H9 (cell line): ENCODE data around the gene TSC2. TPM values are rescaled to one million over a fixed set of nuclear protein-coding genes. Genes with fewer than 3 reads are reported as not detected.
"Not testable (repeated sequence)": the region's sequence is repeated elsewhere in the genome, so short reads cannot be mapped to it uniquely, and the experiment has no call there.

Experiments used
- DNase-seq: peaks from one replicate; pipeline ENCODE4 v3.0.0-alpha.2; 2017
- H2AFZ ChIP-seq: one replicate; pipeline ENCODE4 v1.6.1; 2013; ENCODE audit warnings: mild to moderate bottlenecking, low read length, control low read depth, moderate library complexity
- H2AK5ac ChIP-seq: 2 replicates; pipeline ENCODE4 v1.6.1; 2013; ENCODE audit warnings: low read length, control low read depth, mixed read lengths; ENCODE audit not compliant: insufficient read length
- H2BK120ac ChIP-seq: one replicate; pipeline ENCODE4 v1.6.1; 2013; ENCODE audit warnings: low read depth, mild to moderate bottlenecking, low read length, control low read depth, inconsistent platforms; ENCODE audit not compliant: poor library complexity, severe bottlenecking
- H2BK12ac ChIP-seq: 2 replicates; pipeline ENCODE4 v1.6.1; 2013; ENCODE audit warnings: low read length, control low read depth, mixed read lengths, low read depth; ENCODE audit not compliant: insufficient read length
- H2BK15ac ChIP-seq: 2 replicates; pipeline ENCODE4 v1.6.1; 2013; ENCODE audit warnings: low read depth, low read length, control low read depth
- H2BK20ac ChIP-seq: one replicate; pipeline ENCODE4 v1.6.1; 2013; ENCODE audit warnings: low read depth, mild to moderate bottlenecking, low read length, control low read depth, inconsistent platforms; ENCODE audit not compliant: poor library complexity, severe bottlenecking
- H2BK5ac ChIP-seq: 2 replicates; pipeline ENCODE4 v1.6.1; 2013; ENCODE audit warnings: low read length, control low read depth, mixed read lengths; ENCODE audit not compliant: insufficient read length
- H3K14ac ChIP-seq: 2 replicates; pipeline ENCODE4 v1.6.1; 2013; ENCODE audit warnings: low read length, control low read depth; ENCODE audit not compliant: insufficient read depth
- H3K18ac ChIP-seq: 2 replicates; pipeline ENCODE4 v1.6.1; 2013; ENCODE audit warnings: low read depth, mild to moderate bottlenecking, mixed read lengths, low read length, control low read depth; ENCODE audit not compliant: insufficient read length
- H3K23ac ChIP-seq: 2 replicates; pipeline ENCODE4 v1.6.1; 2013; ENCODE audit warnings: low read length, control low read depth, mixed read lengths, low read depth; ENCODE audit not compliant: insufficient read length
- H3K23me2 ChIP-seq: 2 replicates; pipeline ENCODE4 v1.6.1; 2013; ENCODE audit warnings: low read depth, mild to moderate bottlenecking, mixed read lengths, low read length, control low read depth; ENCODE audit not compliant: insufficient read length, poor library complexity, severe bottlenecking
- H3K27ac ChIP-seq: 2 replicates; pipeline ENCODE4 v1.5.1; 2013; ENCODE audit warnings: low read length, control low read depth, mixed read lengths, low read depth; ENCODE audit not compliant: insufficient read length
- H3K27me3 ChIP-seq: 2 replicates; pipeline ENCODE4 v1.6.1; 2013; ENCODE audit warnings: low read length, control low read depth, inconsistent platforms; ENCODE audit not compliant: insufficient read depth
- H3K4ac ChIP-seq: 2 replicates; pipeline ENCODE4 v1.6.1; 2013; ENCODE audit warnings: low read depth, mild to moderate bottlenecking, control low read depth, inconsistent platforms, low read length, moderate library complexity
- H3K4me1 ChIP-seq: 2 replicates; pipeline ENCODE4 v1.6.1; 2013; ENCODE audit warnings: low read length, control low read depth, inconsistent platforms; ENCODE audit not compliant: insufficient read depth
- H3K4me2 ChIP-seq: 2 replicates; pipeline ENCODE4 v1.6.1; 2013; ENCODE audit warnings: low read length, control low read depth, mixed read lengths; ENCODE audit not compliant: insufficient read length, insufficient read depth
- H3K56ac ChIP-seq: 2 replicates; pipeline ENCODE4 v1.6.1; 2013; ENCODE audit warnings: low read depth, mild to moderate bottlenecking, mixed read lengths, low read length, control low read depth; ENCODE audit not compliant: insufficient read length
- H3K79me1 ChIP-seq: 2 replicates; pipeline ENCODE4 v1.6.1; 2013; ENCODE audit warnings: low read depth, mild to moderate bottlenecking, moderate library complexity, low read length, control low read depth, inconsistent platforms; ENCODE audit not compliant: insufficient read depth, poor library complexity, severe bottlenecking
- H3K79me2 ChIP-seq: 2 replicates; pipeline ENCODE4 v1.6.1; 2013; ENCODE audit warnings: low read length, control low read depth, inconsistent platforms; ENCODE audit not compliant: insufficient read depth
- H3K9ac ChIP-seq: 2 replicates; pipeline ENCODE4 v1.6.1; 2013; ENCODE audit warnings: low read length, control low read depth, mixed read lengths; ENCODE audit not compliant: insufficient read length; ENCODE audit errors: extremely low read depth
- H3K9me3 ChIP-seq: one replicate; pipeline ENCODE4 v1.6.1; 2013; ENCODE audit warnings: low read depth, low read length, inconsistent platforms; ENCODE audit not compliant: control insufficient read depth
- H3T11ph ChIP-seq: one replicate; pipeline ENCODE4 v1.6.1; 2013; ENCODE audit warnings: mild to moderate bottlenecking, low read length, control low read depth, inconsistent platforms
- H4K20me1 ChIP-seq: one replicate; pipeline ENCODE4 v1.6.1; 2013; ENCODE audit not compliant: control insufficient read depth, insufficient read length, insufficient read depth
- H4K5ac ChIP-seq: 2 replicates; pipeline ENCODE4 v1.6.1; 2013; ENCODE audit warnings: low read depth, mild to moderate bottlenecking, mixed read lengths, low read length, control low read depth; ENCODE audit not compliant: insufficient read length
- H4K8ac ChIP-seq: replicated peaks from 2 replicates; pipeline ENCODE4 v1.6.1; 2013; ENCODE audit warnings: low read length, control low read depth, mixed read lengths, low read depth; ENCODE audit not compliant: insufficient read length
- H4K91ac ChIP-seq: 2 replicates; pipeline ENCODE4 v1.6.1; 2013; ENCODE audit warnings: low read depth, mild to moderate bottlenecking, moderate library complexity, mixed read lengths, low read length, control low read depth; ENCODE audit not compliant: insufficient read length
- H3K27ac Mint-ChIP-seq, 3 experiments: 2 replicates in 2 of 3; 3 replicates in 1 of 3; pipeline ENCODE4 v1.8.0; 2020 to 2021; ENCODE audit warnings: mixed read lengths in 3 of 3, mild to moderate bottlenecking in 1 of 3, moderate library complexity in 1 of 3
- H3K27me3 Mint-ChIP-seq: 2 replicates; pipeline ENCODE4 v1.8.0; 2021; ENCODE audit warnings: low read depth, mild to moderate bottlenecking, moderate library complexity, mixed read lengths
- H3K36me3 Mint-ChIP-seq, 3 experiments: 2 replicates in 2 of 3; 3 replicates in 1 of 3; pipeline ENCODE4 v1.8.0; 2020 to 2021; ENCODE audit warnings: low read depth in 3 of 3, mixed read lengths in 3 of 3; ENCODE audit not compliant: insufficient read depth in 1 of 3
- H3K4me1 Mint-ChIP-seq, 2 experiments: 2 replicates each; pipeline ENCODE4 v1.8.0; 2020; ENCODE audit warnings: mixed read lengths in 2 of 2
- H3K4me3 Mint-ChIP-seq, 2 experiments: 2 replicates in 1 of 2; 3 replicates in 1 of 2; pipeline ENCODE4 v1.8.0; 2020 to 2021; ENCODE audit warnings: mild to moderate bottlenecking in 2 of 2, mixed read lengths in 2 of 2, moderate library complexity in 1 of 2
- H3K9me3 Mint-ChIP-seq, 2 experiments: 2 replicates in 1 of 2; 3 replicates in 1 of 2; pipeline ENCODE4 v1.8.0; 2020; ENCODE audit warnings: mild to moderate bottlenecking in 2 of 2, mixed read lengths in 2 of 2, moderate library complexity in 1 of 2
- WGBS: extraction: QIAGEN DNeasy Blood & Tissue Kit; methylation state at CpG from one replicate; pipeline ENCODE4 v1.1.7; 2013; ENCODE audit warnings: missing lambda C conversion rate, low lambda C conversion rate, mixed read lengths; ENCODE audit not compliant: insufficient read length; ENCODE audit errors: extremely low coverage; 5-methylcytosine and 5-hydroxymethylcytosine counted together
- total RNA-seq: library from RNA; stranded (reverse); gene quantifications from 2 replicates; pipeline ENCODE4 v1.2.1, GENCODE V29; 2021
- TF ChIP-seq, protein P1 (sequence below): fragments of 200-600 bp; sonication (generic); conservative IDR thresholded peaks from 3 replicates; pipeline ENCODE4 v1.8.0; 2021; ENCODE audit warnings: antibody characterized with exemption, mild to moderate bottlenecking

Gene TSC2
- total RNA-seq, 1 experiment from 2014 or later: 122 TPM

DNA sequence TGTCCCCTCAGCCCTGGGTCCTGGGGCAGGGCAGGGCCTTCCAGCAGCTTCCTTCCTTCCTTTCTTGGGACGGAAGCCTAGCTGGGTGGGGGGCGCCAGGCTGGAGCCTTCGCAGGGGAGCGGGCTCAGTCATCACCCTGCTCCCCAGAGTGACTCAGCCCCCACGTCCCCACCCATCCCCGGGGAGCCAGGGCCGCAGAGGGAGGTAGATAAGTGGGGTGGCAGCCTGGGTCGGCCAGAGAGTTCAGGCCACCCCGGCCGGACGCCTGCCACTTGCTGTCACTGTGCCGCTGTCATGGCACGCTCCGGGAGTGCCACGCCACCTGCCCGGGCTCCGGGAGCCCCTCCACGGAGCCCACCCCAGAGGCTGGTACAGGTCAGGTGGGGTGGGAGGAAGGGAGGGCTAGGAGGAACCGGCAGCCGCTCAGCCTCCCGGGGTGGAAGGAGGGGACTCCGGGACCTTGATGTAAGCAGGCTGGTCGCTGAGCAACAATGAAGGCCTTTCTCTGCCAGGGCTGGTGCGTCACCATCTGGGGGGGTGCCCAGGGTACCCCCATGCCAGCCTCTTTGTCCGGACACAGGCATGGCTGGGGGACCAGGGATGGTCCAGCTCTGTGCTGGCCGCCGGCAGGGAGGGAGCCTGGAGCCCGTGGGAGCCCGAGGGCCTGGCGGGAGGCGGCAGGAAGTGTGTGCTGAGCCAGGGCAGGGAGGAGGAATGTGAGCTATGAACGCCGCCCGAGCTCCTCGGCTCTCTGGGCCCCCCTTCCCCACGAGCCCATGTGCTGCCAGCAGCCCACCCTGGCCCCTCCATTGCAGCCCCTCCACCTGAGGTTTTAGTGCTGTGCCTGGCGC is 14.5 kb upstream of the TSC2 start:
- Histone ChIP-seq H3K79me2 (no peaks in the 10 kb centered on the region), H4K91ac (no peak overlapping the region), H3K23me2 (no peaks in the 10 kb centered on the region), H3K4ac (no peak overlapping the region), H3K79me1 (no peaks in the 10 kb centered on the region), H3K27ac (no peak overlapping the region), H2BK15ac (no peak overlapping the region), H3K4me2 (no peak overlapping the region), H3K9ac (no peak overlapping the region), H2BK5ac (no peak overlapping the region), H3K18ac (no peak overlapping the region), H3K23ac (no peak overlapping the region), H4K8ac (no peak overlapping the region), H3K56ac (no peak overlapping the region), H2BK12ac (no peak overlapping the region), H2BK20ac (no peak overlapping the region), H2BK120ac (no peak overlapping the region), H3K27me3 (no peaks in the 10 kb centered on the region), H3K9me3 (no peaks in the 10 kb centered on the region), H2AK5ac (no peak overlapping the region), H3T11ph (no peak overlapping the region), H4K20me1 (no peaks in the 10 kb centered on the region), H4K5ac (no peak overlapping the region), H2AFZ (no peak overlapping the region), H3K14ac (no peak overlapping the region; the same call in 1 of the 2 replicates), H3K4me1 (no peaks in the 10 kb centered on the region)
- H3K27ac Mint-ChIP-seq: no peak overlapping the region; a peak in 1 of 7 replicates
- no CpG with 5 or more reads among the region's 37 CpGs for WGBS
- no peak overlapping the region for H3K4me3 Mint-ChIP-seq
- H3K27me3 Mint-ChIP-seq: peaks cover 2% of the 10 kb centered on the region; the same call in 1 of the 2 replicates
- no peak for DNase-seq
- H3K9me3 Mint-ChIP-seq: no peaks in the 10 kb centered on the region
- no peaks in the 10 kb centered on the region for H3K36me3 Mint-ChIP-seq
- peaks cover 3% of the 10 kb centered on the region in 2 experiments; a peak in 1 of 4 replicates for H3K4me1 Mint-ChIP-seq
- TF ChIP-seq, protein P1, sequence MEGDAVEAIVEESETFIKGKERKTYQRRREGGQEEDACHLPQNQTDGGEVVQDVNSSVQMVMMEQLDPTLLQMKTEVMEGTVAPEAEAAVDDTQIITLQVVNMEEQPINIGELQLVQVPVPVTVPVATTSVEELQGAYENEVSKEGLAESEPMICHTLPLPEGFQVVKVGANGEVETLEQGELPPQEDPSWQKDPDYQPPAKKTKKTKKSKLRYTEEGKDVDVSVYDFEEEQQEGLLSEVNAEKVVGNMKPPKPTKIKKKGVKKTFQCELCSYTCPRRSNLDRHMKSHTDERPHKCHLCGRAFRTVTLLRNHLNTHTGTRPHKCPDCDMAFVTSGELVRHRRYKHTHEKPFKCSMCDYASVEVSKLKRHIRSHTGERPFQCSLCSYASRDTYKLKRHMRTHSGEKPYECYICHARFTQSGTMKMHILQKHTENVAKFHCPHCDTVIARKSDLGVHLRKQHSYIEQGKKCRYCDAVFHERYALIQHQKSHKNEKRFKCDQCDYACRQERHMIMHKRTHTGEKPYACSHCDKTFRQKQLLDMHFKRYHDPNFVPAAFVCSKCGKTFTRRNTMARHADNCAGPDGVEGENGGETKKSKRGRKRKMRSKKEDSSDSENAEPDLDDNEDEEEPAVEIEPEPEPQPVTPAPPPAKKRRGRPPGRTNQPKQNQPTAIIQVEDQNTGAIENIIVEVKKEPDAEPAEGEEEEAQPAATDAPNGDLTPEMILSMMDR: no peak

DNA sequence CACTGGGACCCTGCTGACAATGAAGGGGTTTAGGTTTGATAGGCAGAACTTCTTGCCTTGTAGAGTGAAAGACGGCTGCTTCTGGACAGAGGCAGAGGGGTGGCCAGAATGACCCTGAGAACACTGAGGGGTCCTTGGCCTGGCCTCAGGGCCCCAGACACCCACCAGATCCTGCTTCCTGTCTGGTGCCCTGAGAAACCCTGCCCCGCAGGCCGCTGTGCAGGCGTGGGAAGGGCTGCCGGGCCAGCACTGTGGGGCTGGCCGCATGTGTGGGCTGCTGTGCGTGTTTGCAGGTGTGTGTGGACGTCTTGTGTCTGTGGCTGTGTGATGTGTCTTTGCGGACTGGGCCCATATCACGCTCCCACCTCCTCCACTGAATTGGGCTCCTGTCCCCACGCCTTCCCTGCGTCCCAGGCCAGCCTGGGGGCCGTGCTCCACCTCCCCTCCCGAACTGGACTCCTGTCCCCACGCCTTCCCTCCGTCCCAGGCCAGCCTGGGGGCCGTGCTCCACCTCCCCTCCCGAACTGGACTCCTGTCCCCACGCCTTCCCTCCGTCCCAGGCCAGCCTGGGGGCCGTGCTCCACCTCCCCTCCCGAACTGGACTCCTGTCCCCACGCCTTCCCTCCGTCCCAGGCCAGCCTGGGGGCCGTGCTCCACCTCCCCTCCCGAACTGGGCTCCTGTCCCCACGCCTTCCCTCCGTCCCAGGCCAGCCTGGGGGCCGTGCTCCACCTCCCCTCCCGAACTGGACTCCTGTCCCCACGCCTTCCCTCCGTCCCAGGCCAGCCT is 13.7 kb upstream of the TSC2 start:
- H2BK5ac ChIP-seq, H4K5ac ChIP-seq, H3K27me3 ChIP-seq, H4K20me1 ChIP-seq, H3K56ac ChIP-seq, H3T11ph ChIP-seq, H3K23me2 ChIP-seq, H4K8ac ChIP-seq, H3K9ac ChIP-seq, H3K4me2 ChIP-seq, H3K9me3 ChIP-seq, DNase-seq, H3K27ac ChIP-seq, H3K18ac ChIP-seq, H3K23ac ChIP-seq, H3K79me1 ChIP-seq, H3K9me3 Mint-ChIP-seq, H3K4ac ChIP-seq, H3K79me2 ChIP-seq, H2AK5ac ChIP-seq, H4K91ac ChIP-seq, H2BK15ac ChIP-seq, H2BK120ac ChIP-seq, H3K4me1 ChIP-seq, H3K4me3 Mint-ChIP-seq, H3K36me3 Mint-ChIP-seq, H2BK20ac ChIP-seq, H2BK12ac ChIP-seq, H2AFZ ChIP-seq, H3K14ac ChIP-seq, H3K4me1 Mint-ChIP-seq, H3K27me3 Mint-ChIP-seq: not testable (repeated sequence)
- no CpG with 5 or more reads among the region's 32 CpGs for WGBS
- peak overlapping the region in 1 of 3 experiments; percentile 70; a peak in 1 of 7 replicates for H3K27ac Mint-ChIP-seq
